Stimulated activated CD8-positive, alpha-beta memory T cell treated with anti-CD3 and anti-CD28 coated beads, Interleukin-12 subunit alpha, Interleukin-12 subunit beta, amount 100 ng/mL, for 4 hours (primary cell): Measurements from ENCODE around the gene ASAH2.
"Not testable (repeated sequence)": the region's sequence is repeated elsewhere in the genome, so short reads cannot be mapped to it uniquely, and the experiment has no call there.

Experiments
- DNase-seq: peaks from one replicate; pipeline ENCODE4 v3.0.0-alpha.2; 2020; ENCODE audit warnings: low read depth

The ASAH2 gene

GRCh38 chr10:50251394-50251793 lies at the start of gene ASAH2:
Gene ASAH2 (minus strand): TSS chr10:50251516. CDS start chr10:50248610, 2,906 bp downstream.
- no peak for DNase-seq

- DNase-seq: no peak
Observed at GRCh38 chr10:50299948-50300669, 48.8 kb upstream of the ASAH2 start.

- no peak for DNase-seq
Observed at GRCh38 chr10:50295367-50295766, 44.1 kb upstream of the ASAH2 start.

GRCh38 chr10:50294582-50294981 lies 43.3 kb upstream of the ASAH2 start:
- no peak for DNase-seq

- DNase-seq: no peak
Observed at GRCh38 chr10:50293513-50294313, 42.4 kb upstream of the ASAH2 start.

GRCh38 chr10:50291261-50291850 lies 40.0 kb upstream of the ASAH2 start:
- DNase-seq: no peak

GRCh38 chr10:50289196-50289595 lies 37.9 kb upstream of the ASAH2 start:
- DNase-seq: no peak

- DNase-seq: no peak
Observed at GRCh38 chr10:50286996-50287803, 35.9 kb upstream of the ASAH2 start.

GRCh38 chr10:50286517-50286916 lies 35.2 kb upstream of the ASAH2 start:
- no peak for DNase-seq

- DNase-seq: no peak
Observed at GRCh38 chr10:50281967-50282522, 30.7 kb upstream of the ASAH2 start.

- DNase-seq: no peak
Observed at GRCh38 chr10:50281210-50281966, 30.1 kb upstream of the ASAH2 start.

GRCh38 chr10:50280049-50280841 lies 28.9 kb upstream of the ASAH2 start:
- no peak for DNase-seq

GRCh38 chr10:50279489-50279888 lies 28.2 kb upstream of the ASAH2 start:
- no peak for DNase-seq

- no peak for DNase-seq
Observed at GRCh38 chr10:50275650-50276235, 24.4 kb upstream of the ASAH2 start.

- DNase-seq: no peak
Observed at GRCh38 chr10:50272531-50272930, 21.2 kb upstream of the ASAH2 start.

GRCh38 chr10:50271564-50272250 lies 20.4 kb upstream of the ASAH2 start:
- DNase-seq: no peak

- DNase-seq: not testable (repeated sequence)
Observed at GRCh38 chr10:50267877-50268276, 16.6 kb upstream of the ASAH2 start.

- DNase-seq: not testable (repeated sequence)
Observed at GRCh38 chr10:50262625-50263024, 11.3 kb upstream of the ASAH2 start.

GRCh38 chr10:50260791-50261281 lies 9.5 kb upstream of the ASAH2 start:
- no peak for DNase-seq
